NCI-H1436 treated with DMSO at 0.1 percent for 48 hours (cell line): ENCODE measurements around the gene PP2D1.
"Not testable (repeated sequence)": the region's sequence is repeated elsewhere in the genome, so short reads cannot be mapped to it uniquely, and the experiment has no call there.

Experiments used
- DNase-seq: peaks from one replicate; lab custom pipeline; 2025; lab: John Stamatoyannopoulos, UW

Gene PP2D1

DNA sequence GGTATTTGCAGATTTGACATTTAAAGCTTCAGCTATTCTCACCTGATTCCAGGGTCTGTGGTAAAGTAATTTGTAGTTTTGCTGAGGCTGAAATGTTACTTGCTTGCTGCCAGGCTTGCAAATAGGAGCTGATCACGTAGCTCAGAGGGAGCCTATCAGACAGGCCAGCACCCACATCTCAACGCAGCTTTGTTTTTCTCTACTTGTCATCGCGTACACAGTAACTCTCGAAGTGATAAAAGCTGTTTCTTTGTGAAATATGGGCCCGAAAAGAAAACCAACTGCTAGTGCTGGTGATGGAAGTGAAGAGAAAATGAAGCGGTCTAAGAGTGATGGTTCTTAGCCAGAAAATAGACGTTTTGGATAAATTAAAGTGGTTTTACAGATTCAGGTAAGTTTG, 41.7 kb downstream of the PP2D1 start:
- no peak for DNase-seq

DNA sequence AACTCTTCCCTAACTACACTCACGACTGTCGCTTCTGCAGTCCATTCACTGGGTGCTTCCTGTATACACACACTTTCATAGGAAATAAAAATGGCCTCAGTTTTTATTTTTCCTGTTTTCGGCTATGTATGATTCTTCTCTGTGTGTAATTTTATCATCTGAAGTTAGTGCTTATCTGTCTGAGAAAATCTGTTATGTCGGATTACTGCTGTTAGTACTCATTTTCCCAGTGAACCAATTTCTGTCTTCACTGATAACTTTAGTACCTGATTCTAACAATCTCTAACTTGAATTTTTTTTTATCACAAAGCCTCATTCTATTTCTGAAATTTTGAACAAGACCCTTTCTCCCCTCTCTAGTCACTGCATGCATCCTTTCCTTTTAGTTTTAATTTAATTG, 44.3 kb downstream of the PP2D1 start:
- no peak for DNase-seq

DNA sequence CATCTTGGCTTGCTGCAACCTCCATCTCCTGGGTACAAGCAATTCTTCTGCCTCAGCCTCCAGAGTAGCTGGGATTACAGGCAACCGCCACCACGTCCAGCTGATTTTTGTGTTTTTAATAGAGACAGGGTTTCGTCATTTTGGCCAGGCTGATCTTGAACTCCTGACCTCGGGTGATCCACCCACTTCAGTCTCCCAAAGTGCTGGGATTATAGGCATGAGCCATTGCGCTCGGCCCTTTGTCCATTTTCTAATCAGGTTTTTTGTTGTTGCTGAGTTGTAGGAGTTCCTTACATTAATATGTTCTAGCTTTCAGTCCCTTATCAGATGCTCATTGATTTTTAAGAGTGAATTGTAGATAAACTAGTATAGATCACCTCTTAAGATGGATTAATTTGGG, 44.9 kb downstream of the PP2D1 start:
- DNase-seq, result no peak

GRCh38 chr3:19961960-19962359, 50.1 kb downstream of the PP2D1 start:
- DNase-seq, result no peak

DNA sequence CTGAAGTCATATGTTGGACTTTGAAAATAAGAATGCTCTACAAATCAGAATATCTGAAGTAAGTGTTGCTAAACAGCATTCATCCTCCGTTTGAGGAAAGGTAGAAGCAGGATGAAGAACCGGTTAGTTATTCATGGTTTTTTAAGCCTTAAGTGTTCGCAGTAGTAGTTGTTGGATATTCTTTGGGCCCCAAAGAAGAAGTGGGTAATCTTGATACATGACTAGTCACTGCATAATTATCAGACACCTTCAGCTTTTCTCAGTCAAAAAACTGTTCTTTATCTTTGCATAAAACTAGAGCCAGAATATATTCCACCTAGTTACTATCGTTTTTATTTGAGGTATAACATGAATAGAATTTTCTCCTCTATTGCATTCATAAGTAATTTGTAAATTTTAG, 51.4 kb downstream of the PP2D1 start:
- DNase-seq, result no peak

GRCh38 chr3:19959505-19959904, 52.6 kb downstream of the PP2D1 start:
- DNase-seq, result no peak

- DNase-seq, result not testable (repeated sequence)
These were observed 54.7 kb downstream of the PP2D1 start for GRCh38 chr3:19957354-19957753.

DNA sequence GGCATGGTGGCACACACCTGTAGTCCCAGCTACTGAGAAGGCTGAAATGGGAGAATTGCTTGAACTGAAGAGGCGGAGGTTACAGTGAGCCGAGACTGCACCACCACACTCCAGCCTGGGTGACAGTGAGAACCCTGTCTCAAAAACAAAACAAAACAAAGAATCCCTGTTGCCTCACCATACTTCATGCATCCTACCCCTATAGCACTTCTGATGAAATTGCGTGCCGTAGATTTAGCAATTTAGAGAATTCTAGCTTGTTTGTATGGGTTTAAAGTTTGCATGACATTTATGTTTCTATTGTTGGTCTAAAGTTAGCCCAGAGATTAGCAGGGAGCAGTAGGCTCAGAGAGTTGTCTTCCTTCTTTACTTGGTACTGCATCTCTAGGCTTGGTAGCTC, 57.4 kb downstream of the PP2D1 start:
- no peak for DNase-seq

GRCh38 chr3:19950316-19950715, 61.7 kb downstream of the PP2D1 start:
- DNase-seq, result no peak

DNA sequence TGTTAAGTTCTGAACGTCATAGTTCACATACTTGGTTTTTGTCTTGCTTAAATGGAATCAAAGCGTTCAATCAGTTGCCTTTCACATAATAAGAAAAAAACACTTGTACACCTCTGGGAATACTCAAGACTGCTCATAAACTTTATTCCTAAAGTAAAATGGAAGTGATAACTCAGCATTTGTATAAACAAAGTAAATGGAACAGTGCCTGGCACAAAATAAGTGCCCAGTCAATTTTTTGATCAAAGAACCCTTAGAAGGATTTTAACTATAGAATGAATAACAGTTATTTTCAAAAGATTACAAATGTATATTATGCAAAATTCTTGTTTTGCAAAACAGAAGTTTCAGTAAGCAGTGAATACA, 63.9 kb downstream of the PP2D1 start:
- DNase-seq, result no peak

GRCh38 chr3:19947549-19948225, 64.4 kb downstream of the PP2D1 start:
- no peak for DNase-seq

GRCh38 chr3:19946832-19947548, 65.1 kb downstream of the PP2D1 start, which contains the start of gene RAB5A:
RAB5A (plus strand) TSS chr3:19947097; CDS start chr3:19950899, 3,802 bp downstream.
- DNase-seq, result peak; percentile 36

DNA sequence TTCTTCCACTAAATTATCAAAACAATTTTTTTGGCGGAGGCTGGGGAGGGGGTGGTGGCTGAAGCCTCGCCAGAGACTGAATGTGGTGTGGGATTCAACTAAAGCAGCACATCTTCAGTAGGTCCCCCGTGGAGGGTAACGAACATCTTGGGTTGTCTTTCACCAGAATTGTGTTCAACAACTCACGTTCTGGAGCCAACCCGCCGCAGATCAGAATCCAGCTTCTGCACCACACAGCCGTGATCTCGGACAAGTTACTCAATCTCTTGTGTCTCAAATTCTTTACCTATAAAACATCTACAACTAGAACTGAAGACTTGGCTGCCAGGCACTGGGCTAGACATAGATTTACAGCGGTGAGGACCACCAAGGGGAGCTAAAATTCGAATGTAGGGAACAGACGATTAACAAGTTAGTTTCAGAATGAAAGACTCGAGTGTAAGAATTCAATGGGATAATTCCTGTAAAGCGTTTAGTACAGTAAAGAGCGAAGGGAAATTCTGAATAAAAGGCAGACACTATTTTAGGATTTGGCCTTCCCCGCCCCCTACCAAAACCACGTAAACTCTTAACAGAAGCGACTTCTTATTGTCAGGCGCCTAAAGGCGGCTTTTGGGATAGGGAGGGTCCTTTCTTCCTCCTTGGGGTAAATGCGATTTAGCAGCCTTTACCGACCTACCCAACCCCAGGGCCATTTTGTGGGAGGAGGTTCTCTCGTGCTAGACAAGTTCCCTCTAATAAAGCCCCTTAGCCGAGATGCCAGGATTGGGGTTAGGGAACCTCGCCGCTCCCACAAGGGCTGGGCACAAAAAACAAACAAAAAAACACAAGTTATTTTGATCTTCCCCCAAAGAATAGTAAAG, 65.9 kb downstream of the PP2D1 start:
- DNase-seq, result no peak

GRCh38 chr3:19945534-19945933, 66.5 kb downstream of the PP2D1 start:
- DNase-seq, result no peak

GRCh38 chr3:19940643-19941042, 71.4 kb downstream of the PP2D1 start:
- DNase-seq, result no peak

DNA sequence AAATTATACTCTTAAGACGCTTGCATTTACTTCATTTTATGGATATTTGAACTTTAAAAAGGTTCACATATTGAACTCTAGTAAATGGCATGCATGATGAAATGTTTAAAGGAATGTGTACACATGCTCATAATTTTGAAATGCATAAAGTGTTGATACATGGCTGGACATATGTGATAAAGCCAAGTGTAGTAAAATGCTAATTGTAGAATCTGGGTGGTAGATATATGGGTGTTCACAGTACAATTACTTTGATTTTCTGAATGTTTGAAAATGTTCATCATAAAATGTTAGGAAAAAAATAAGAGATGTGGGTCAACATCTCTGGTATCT, 73.8 kb downstream of the PP2D1 start:
- DNase-seq, result no peak

DNA sequence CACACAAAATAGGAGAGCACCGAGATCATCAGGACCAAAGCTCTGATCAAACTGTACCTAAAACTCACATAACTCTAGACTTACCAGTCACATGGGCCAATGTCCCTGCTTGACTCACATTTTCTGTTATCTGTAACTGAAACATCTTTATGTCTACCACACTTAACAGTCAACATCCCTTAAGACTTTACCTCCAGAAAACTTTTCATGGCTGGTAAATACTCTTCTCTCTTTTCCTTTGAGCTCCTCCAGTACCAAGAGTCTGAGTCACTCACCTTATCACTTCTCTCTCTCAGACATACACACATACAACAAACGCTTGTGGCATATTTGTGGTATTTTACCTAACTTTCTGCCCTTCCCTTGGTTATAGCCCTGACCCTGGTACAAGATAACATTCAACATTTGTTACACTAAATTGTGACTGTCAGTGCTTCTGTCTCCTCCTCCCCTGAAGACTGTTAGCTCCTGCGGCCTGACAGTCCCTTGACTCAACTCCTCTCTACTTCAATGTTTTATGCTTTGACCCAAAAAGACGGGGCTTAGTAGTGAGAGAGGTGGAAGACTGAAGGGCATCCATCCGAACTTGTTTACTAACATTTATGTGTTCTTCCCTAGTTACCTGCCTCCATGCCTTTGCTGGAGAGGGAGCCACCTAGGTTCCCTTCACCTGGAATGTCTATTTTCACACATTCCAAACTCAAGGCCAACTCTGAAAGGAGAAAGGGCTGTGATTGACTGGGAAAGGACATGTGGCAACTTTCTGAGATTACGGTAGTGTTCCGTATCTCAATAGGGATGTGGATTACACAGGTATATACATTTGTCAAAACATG, 74.4 kb downstream of the PP2D1 start:
- no peak for DNase-seq
